Putamen (tissue), 1 donor: Measurements from ENCODE around the gene ADGRG6.

Experiments
- DNase-seq: peaks from one replicate; pipeline ENCODE4 v3.0.0-alpha.2; 2016; ENCODE audit warnings: low spot score

ADGRG6 gene

GRCh38 chr6:142322066-142322465 is 20.3 kb downstream of the ADGRG6 start:
- no peak for DNase-seq

- DNase-seq: no peak
Observed at GRCh38 chr6:142322504-142323198, 20.8 kb downstream of the ADGRG6 start.

GRCh38 chr6:142323377-142323776 is 21.6 kb downstream of the ADGRG6 start:
- no peak for DNase-seq

- DNase-seq: no peak
Observed at GRCh38 chr6:142324111-142324510, 22.3 kb downstream of the ADGRG6 start.

GRCh38 chr6:142325111-142325510 is 23.3 kb downstream of the ADGRG6 start:
- no peak for DNase-seq

GRCh38 chr6:142326540-142326939 is 24.7 kb downstream of the ADGRG6 start:
- DNase-seq: no peak

GRCh38 chr6:142328070-142328469 is 26.3 kb downstream of the ADGRG6 start:
- no peak for DNase-seq

- DNase-seq: no peak
Observed at GRCh38 chr6:142329486-142330113, 27.8 kb downstream of the ADGRG6 start.

GRCh38 chr6:142331075-142331551 is 29.3 kb downstream of the ADGRG6 start:
- DNase-seq: no peak

GRCh38 chr6:142331601-142332000 is 29.8 kb downstream of the ADGRG6 start:
- DNase-seq: no peak

- DNase-seq: no peak
Observed at GRCh38 chr6:142332393-142333098, 30.7 kb downstream of the ADGRG6 start.

GRCh38 chr6:142333431-142333830 is 31.6 kb downstream of the ADGRG6 start:
- DNase-seq: no peak

GRCh38 chr6:142334294-142334693 is 32.5 kb downstream of the ADGRG6 start:
- no peak for DNase-seq

- DNase-seq: no peak
Observed at GRCh38 chr6:142335415-142335814, 33.6 kb downstream of the ADGRG6 start.

- no peak for DNase-seq
Observed at GRCh38 chr6:142336183-142336582, 34.4 kb downstream of the ADGRG6 start.

- DNase-seq: no peak
Observed at GRCh38 chr6:142336787-142337186, 35.0 kb downstream of the ADGRG6 start.

GRCh38 chr6:142339113-142339512 is 37.3 kb downstream of the ADGRG6 start:
- no peak for DNase-seq

GRCh38 chr6:142339968-142340658 is 38.3 kb downstream of the ADGRG6 start:
- no peak for DNase-seq

- no peak for DNase-seq
Observed at GRCh38 chr6:142341855-142342330, 40.1 kb downstream of the ADGRG6 start.

GRCh38 chr6:142342986-142343385 is 41.2 kb downstream of the ADGRG6 start:
- DNase-seq: no peak

GRCh38 chr6:142343938-142344337 is 42.1 kb downstream of the ADGRG6 start:
- no peak for DNase-seq

- no peak for DNase-seq
Observed at GRCh38 chr6:142345261-142345660, 43.5 kb downstream of the ADGRG6 start.
